Spleen (tissue), 7 donors: ENCODE results near the gene MXRA8.

ENCODE experiments used
- CTCF ChIP-seq, 11 experiments: fragments of 200-600 bp in 7 of 11; fragments of 450-650 bp in 4 of 11; sonication (generic) in 4 of 11; IDR thresholded peaks in 8 of 11; conservative IDR thresholded peaks in 3 of 11; 1 replicate in 7 of 11; 2 replicates in 4 of 11; pipeline versions ENCODE4 v1.4.0 to v1.8.0; 2016 to 2021; ENCODE audit warnings: antibody characterized with exemption in 11 of 11, inconsistent platforms in 4 of 11, mild to moderate bottlenecking in 1 of 11
- POLR2A ChIP-seq, 3 donors: fragments of 450-650 bp; IDR thresholded peaks; one replicate each; pipeline ENCODE4 v1.5.1; 2017; ENCODE audit warnings: antibody characterized with exemption in 3 of 3, mild to moderate bottlenecking in 1 of 3
- donor health status: DM: no; HTN: no; CAD: no; lungs with moderate emphysema.
- donor health status: DM: no; HTN: no; CAD: no.
- donor health status: DM: no; HTN: no; CAD: no.

GRCh38 chr1:1353389-1354151 lies 4.8 kb downstream of the MXRA8 start:
- TF ChIP-seq POLR2A (IDR thresholded peaks at IDR 0.05) (no peak), CTCF (IDR thresholded peaks at IDR 0.05 in 8 of 11, conservative IDR thresholded peaks at IDR 0.05 in 3 of 11) (no peak)
